GM10248 (cell line): ENCODE data around the gene SLC26A9.

Source experiments
- CTCF ChIA-PET: fragments of 300-600 bp; sonication (Branson Sonifier 250); formaldehyde crosslinking; extraction: SDS; loops from one replicate; lab custom pipeline; 2021; ENCODE audit warnings: antibody characterized with exemption; lab: Yijun Ruan, JAX
- POLR2A ChIA-PET: fragments of 350-650 bp; sonication (Branson Sonifier 250); formaldehyde crosslinking; extraction: SDS; loops from one replicate; lab custom pipeline; 2020; ENCODE audit warnings: antibody characterized with exemption; lab: Yijun Ruan, JAX
- DNase-seq: peaks from one replicate; pipeline ENCODE4 v3.0.0; 2012; ENCODE audit errors: extremely low spot score
- CTCF ChIP-seq: IDR thresholded peaks from 2 replicates; pipeline ENCODE4 v1.5.1; 2012; ENCODE audit warnings: mild to moderate bottlenecking, low read depth; ENCODE audit errors: extremely low read depth, missing control alignments, control extremely low read depth

SLC26A9 gene

GRCh38 chr1:205938682-205939081 lies 4.6 kb downstream of the SLC26A9 start:
- DNase-seq: no peak
- ChIA-PET POLR2A (no interaction called here), CTCF (interaction anchor here (1.2 kb wide), 1 partner anchor 39 kb away, joined by 4 read pairs; no protein-coding TSS in a partner anchor)
- TF ChIP-seq CTCF: no peak

- TF ChIP-seq CTCF: no peak
- POLR2A ChIA-PET: no interaction called here
- no peak for DNase-seq
- CTCF ChIA-PET: interaction anchor here (1.7 kb wide), 1 partner anchor 40 kb away, joined by 4 read pairs; no protein-coding TSS in a partner anchor
Measured at GRCh38 chr1:205936846-205937586, 6.2 kb downstream of the SLC26A9 start.

- no peak for TF ChIP-seq CTCF
- DNase-seq: no peak
- ChIA-PET POLR2A (no interaction called here), CTCF (interaction anchor here (1.7 kb wide), 1 partner anchor 41 kb away, joined by 4 read pairs; no protein-coding TSS in a partner anchor)
Measured at GRCh38 chr1:205936311-205936710, 6.9 kb downstream of the SLC26A9 start.

- no peak for DNase-seq
Measured at GRCh38 chr1:205935869-205936268, 7.4 kb downstream of the SLC26A9 start.

GRCh38 chr1:205934788-205935187 lies 8.5 kb downstream of the SLC26A9 start:
- CTCF ChIA-PET: interaction anchor here (0.8 to 1.3 kb wide), 3 partner anchors 15 to 48 kb away, joined by 3 to 5 read pairs (median 3); no protein-coding TSS in a partner anchor

More at GRCh38 chr1:205935869-205936268, 7.4 kb downstream of the SLC26A9 start:
- POLR2A ChIA-PET: no interaction called here
- CTCF ChIA-PET: interaction anchor here (1.7 kb wide), 1 partner anchor 41 kb away, joined by 4 read pairs; no protein-coding TSS in a partner anchor
- no peak for TF ChIP-seq CTCF

More at GRCh38 chr1:205934788-205935187, 8.5 kb downstream of the SLC26A9 start:
- no peak for TF ChIP-seq CTCF
- POLR2A ChIA-PET: no interaction called here
- DNase-seq: no peak
